Gastrocnemius medialis (tissue), 4 donors: ENCODE data around the gene TMEM191C.
"Not testable (repeated sequence)": the region's sequence is repeated elsewhere in the genome, so short reads cannot be mapped to it uniquely, and the experiment has no call there.

Experiments
- POLR2A ChIP-seq, 2 donors: fragments of 450-650 bp; IDR thresholded peaks; one replicate each; pipeline ENCODE4 v1.6.1; 2017; ENCODE audit warnings: antibody characterized with exemption in 2 of 2, mild to moderate bottlenecking in 2 of 2, moderate library complexity in 2 of 2
- TF ChIP-seq, protein P1 (sequence below), 5 experiments: fragments of 450-650 bp in 3 of 5; fragments of 200-600 bp in 2 of 5; sonication (generic) in 2 of 5; IDR thresholded peaks in 4 of 5; conservative IDR thresholded peaks in 1 of 5; 1 replicate in 4 of 5; 2 replicates in 1 of 5; pipeline ENCODE4 v1.5.1; 2016 to 2019; ENCODE audit warnings: antibody characterized with exemption in 5 of 5, mild to moderate bottlenecking in 3 of 5, moderate library complexity in 3 of 5

DNA sequence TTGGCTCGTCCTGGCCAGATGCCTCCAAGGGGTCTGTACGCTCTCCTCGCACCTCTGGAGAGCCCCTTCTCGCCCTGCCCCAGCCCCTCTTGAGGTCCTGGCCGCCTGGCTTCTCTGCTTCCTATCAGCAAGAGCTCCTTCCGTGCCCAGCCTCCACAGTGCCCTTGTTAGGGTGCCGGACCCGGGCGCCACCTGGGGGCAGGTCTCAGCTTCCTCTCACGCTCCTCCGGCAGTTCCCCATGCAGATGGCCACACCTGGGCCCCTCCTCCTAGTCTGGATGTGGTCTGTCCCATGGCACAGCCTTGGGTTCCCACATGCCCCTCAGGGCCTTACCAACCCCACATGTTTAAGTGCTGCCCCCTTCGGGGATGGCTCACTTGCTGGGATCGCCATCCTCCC, 6.5 kb downstream of the TMEM191C start:
- not testable (repeated sequence) for TF ChIP-seq POLR2A (IDR thresholded peaks at IDR 0.05)
- TF ChIP-seq, protein P1, sequence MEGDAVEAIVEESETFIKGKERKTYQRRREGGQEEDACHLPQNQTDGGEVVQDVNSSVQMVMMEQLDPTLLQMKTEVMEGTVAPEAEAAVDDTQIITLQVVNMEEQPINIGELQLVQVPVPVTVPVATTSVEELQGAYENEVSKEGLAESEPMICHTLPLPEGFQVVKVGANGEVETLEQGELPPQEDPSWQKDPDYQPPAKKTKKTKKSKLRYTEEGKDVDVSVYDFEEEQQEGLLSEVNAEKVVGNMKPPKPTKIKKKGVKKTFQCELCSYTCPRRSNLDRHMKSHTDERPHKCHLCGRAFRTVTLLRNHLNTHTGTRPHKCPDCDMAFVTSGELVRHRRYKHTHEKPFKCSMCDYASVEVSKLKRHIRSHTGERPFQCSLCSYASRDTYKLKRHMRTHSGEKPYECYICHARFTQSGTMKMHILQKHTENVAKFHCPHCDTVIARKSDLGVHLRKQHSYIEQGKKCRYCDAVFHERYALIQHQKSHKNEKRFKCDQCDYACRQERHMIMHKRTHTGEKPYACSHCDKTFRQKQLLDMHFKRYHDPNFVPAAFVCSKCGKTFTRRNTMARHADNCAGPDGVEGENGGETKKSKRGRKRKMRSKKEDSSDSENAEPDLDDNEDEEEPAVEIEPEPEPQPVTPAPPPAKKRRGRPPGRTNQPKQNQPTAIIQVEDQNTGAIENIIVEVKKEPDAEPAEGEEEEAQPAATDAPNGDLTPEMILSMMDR (IDR thresholded peaks at IDR 0.05 in 4 of 5, conservative IDR thresholded peaks at IDR 0.05 in 1 of 5), result not testable (repeated sequence)
